HPDE6-E6E7 (cell line): Measurements from ENCODE around the gene TTC23L.
A peak's percentile ranks its signal among the peaks of the same experiment; 100 is the strongest.
"Not testable (repeated sequence)": the region's sequence is repeated elsewhere in the genome, so short reads cannot be mapped to it uniquely, and the experiment has no call there.

Source experiments
- DNase-seq: peaks from one replicate; pipeline ENCODE4 v3.0.0; 2011; ENCODE audit warnings: missing footprints; ENCODE audit errors: extremely low spot score

The TTC23L gene, protein sequence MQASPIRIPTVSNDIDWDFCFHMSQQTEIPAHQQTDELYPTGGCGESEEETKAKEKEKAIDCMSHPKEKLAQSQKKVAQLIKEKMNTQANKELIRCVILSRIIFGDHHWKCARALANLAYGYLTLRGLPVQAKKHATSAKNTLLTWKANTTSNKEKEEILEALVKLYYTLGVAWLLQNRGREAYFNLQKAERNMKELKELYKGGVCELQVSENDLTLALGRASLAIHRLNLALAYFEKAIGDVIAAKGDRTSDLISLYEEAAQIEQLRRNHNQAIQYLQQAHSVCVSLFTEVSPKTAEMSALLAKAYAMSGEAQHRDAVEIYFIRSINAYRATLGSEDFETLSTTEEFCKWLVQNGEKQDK

DNA sequence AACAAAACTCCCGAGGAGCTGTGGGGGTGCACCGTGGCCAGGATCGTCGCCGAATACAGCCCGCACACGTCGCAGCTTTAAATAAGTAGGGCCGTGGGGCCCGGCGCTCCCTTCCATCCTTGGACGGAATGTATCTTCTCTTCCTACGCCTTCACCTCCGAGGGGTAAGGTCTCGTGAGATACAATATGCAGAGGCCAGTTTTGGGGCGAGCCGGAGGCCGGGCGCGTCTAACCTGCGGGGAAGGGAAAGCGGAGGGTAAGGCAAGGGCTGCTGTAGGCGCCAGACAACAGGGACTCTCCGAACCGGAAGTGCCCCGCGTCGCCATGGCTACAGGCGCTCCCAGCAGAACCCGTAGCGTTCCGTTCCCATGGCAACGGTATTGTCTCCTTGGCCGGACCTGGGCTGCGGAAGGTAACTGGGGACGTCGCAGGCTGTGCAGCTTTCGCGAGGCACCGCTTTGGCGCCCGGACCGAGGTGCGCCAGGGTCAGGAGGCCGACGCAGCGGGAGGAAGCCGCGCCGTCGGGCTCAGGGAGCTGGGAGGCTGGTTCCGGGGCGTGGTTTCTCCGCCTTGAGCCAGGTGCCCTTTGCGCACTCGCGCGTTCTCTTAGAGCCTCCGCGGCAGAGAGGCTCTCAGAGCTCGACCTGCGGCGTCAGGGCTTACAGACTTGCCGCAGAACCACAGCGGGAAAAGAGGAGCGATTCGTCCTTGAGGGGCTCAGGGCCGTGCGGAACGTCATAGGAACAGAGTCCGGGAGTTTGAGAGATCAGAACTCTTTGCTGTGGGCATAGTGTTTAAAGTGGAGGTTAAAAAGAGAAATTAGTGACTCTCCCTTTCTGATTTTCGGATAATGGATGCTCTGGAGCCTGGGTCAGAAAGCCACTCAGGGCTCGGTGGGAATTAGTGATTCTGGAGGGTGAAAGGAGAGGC, at the start of gene TTC23L:
TSS of gene TTC23L (plus strand) at position 380 of the 930 bp plus-strand sequence. CDS start 1,508 bp downstream, outside the sequence.
- peak; percentile 85 for DNase-seq

DNA sequence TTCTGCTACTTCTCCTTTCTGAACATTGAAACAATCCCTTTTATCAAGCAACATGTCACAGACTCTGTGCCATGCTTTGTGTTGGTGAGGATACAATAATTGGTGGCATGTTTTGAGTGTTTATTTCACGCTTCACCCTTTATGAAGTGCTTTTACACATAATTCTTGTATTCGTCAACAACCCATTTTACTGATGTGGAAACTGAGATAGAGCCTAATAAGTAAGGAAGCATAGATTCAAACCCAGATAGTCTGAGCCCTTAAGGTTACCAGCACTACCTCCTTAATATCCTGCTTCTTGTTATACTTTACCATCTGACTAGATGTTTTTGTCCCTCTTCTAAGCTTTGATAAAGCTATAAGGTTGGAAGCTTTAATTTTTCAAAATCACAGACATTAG, 49.3 kb upstream of the TTC23L start:
- no peak for DNase-seq

DNA sequence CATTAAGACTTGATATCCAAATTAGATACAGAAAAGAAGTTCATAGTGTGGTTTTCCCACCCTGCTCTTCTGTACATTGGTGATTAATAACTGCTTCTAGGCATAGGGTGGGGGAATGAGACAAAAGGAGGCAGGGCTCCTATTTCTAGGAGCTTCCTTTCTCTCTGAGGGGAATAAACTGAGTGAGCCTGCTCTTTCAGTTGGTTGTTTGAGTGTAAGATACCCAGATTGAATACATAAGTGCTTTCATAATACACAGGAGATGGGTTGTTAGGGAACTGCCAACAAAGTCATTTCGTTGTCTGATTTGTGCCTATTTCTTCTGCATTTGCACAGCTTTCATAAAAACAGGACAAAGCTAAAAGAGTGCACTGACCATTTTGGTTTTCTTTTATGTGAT, 48.9 kb upstream of the TTC23L start:
- DNase-seq = no peak

DNA sequence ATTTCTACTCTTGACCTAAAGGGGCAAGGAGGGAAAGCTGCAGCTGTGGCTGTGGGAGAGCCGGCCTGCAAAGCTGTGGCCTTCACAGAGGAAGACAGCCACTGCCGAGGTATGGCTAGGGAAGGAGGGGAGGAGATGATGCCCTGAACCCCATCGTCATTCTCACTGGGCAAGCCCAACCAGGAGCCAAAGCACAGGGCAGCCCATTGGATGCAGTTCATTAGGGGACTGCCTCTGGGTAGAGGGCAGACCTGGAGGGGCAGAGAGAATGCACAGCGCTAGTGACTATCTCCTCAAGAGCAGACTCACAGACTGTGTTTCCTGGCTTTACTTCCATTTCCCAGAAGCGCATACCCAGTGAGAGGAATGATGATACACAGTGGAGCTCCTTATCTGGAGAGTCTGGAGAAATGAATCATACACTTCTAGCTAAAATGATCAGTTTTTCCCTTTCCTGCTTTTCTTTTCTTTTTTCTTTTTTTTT, 47.2 kb upstream of the TTC23L start:
- no peak for DNase-seq

DNA sequence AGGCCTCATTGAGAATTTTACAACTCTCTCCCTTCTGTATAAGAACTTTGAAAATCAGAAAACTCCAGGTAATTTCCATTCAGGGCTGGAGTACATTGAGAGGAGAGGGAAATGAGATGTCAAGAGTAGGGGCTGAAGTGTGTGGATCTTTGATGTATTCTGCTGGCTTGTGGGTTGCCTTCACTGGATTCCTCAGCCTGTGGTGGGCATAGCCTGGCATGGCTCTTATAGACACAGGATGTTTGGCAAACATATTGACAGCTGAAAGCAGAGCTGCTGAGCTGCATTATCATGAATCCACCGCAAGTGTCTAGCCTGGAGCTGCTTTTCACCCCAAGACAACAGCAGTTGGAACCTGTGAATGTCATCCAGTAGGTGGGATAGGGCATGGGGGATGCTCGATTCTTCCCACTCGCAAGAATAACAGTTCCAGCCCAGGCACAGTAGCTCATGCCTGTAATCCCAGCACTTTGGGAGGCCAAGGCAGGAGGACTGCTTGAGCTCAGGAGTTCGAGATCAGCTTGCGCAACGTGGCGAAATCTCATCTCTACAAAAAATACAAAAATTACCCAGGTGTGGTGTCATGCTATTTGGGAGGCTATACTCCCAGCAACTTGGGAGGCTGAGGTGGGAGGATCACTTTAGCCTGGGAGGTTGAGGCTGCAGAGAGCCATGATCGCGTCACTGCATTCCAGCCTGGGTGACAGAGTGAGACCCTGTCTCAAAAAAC, 36.0 kb upstream of the TTC23L start:
- DNase-seq = no peak

DNA sequence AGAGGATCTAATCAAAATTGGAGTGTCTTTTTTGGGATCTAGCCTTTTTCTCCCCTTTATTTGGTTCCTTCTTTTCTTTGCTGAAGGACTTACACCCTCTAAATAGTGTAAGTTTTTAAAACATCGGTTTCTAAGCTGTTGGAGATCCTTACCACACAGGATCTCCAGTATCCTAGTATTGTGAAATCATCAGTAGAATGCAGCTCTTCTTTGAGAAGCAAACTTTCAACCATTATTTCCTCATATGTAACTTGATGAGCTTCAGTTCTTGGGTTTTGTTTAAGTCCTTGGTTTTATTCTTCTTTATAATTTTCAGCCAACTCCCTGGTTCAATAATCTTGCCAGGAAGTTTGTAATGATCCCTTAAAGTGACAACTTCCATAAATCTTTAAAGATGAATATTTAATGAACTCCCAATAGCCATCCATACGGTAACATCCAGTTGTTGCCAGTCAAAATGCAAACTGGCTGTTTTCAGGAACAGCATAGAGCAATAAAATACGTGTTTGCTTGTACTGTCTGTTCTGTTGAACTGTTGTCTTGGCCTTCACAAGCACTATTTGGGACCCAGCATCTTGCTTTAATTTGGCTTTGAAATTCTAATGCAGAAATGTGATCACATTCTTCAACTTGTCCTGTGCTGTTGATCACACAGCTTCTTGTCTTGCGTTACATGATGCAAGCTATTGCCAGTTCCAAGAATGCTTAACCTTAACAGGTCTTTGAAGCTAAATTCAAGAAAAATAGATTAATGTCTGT, 34.8 kb upstream of the TTC23L start:
- no peak for DNase-seq

DNA sequence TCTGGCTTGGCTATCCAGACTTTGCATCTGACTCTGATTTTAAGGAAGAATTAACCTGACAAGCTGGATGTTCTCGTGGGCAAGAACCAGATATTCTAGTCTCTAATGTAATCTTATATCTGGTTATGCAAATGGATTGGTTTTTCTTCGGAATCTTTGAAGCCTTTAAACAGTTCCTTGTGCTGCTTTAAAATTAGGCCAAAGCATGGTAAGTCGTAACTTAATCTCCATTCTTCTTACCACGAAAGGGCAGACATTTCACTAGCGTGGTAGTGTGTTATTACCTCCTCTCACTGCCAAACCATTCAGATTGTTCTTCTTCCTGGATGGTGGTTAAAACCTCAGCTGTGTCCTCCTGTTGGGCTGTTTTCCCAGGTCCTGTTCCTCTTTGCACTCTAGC, 34.1 kb upstream of the TTC23L start:
- DNase-seq = no peak

DNA sequence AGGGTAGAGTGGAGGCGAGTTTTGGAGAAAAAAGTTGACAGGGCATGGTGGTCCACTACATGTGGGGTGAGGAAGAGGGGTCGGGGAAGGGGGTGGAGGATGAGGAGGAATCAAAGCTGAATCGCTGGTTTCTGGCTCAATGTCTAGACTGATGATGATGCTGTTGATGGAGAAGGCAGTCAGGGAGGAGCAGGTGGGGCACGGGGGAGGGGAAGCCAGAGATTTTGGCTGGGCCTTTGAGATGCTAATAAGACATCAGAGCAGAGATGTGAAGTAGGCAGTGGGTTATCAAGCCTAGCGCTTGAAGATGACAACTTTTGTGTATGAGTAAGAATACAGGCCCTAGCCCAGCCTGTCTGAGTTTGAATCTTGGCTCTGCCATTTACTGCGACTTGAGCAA, 32.4 kb upstream of the TTC23L start:
- DNase-seq = no peak

DNA sequence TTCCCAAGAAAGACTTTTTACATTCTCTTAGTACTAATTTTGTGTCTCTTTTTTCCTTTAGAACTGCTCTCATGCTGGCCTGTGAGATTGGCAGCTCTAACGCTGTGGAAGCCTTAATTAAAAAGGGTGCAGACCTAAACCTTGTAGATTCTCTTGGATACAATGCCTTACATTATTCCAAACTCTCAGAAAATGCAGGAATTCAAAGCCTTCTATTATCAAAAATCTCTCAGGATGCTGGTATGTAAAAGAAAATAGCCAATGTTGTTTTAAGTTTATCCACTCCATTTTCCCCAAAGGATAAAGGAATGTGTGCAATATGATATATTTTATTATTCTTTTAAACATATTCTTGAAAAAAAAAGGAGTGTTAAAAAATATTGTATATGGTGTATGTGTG, 27.3 kb upstream of the TTC23L start:
- no peak for DNase-seq

DNA sequence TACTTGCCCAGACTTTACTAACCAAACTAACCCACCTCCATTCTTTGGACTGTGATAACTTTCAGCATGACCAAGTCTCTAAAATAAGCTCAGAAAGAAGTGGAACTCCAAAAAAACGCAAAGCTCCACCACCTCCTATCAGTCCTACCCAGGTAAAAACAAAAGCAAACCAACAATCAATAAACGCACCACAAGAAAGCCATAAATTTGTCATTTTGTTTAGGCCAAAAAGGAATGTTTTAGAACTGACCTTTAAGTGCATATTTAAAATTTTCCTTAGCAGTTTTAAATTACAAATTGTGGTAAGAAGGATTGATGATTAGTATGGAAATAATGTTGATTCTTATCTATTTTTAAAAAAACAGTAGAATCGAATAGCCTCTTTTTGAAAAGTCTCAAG, 25.5 kb upstream of the TTC23L start:
- no peak for DNase-seq

DNA sequence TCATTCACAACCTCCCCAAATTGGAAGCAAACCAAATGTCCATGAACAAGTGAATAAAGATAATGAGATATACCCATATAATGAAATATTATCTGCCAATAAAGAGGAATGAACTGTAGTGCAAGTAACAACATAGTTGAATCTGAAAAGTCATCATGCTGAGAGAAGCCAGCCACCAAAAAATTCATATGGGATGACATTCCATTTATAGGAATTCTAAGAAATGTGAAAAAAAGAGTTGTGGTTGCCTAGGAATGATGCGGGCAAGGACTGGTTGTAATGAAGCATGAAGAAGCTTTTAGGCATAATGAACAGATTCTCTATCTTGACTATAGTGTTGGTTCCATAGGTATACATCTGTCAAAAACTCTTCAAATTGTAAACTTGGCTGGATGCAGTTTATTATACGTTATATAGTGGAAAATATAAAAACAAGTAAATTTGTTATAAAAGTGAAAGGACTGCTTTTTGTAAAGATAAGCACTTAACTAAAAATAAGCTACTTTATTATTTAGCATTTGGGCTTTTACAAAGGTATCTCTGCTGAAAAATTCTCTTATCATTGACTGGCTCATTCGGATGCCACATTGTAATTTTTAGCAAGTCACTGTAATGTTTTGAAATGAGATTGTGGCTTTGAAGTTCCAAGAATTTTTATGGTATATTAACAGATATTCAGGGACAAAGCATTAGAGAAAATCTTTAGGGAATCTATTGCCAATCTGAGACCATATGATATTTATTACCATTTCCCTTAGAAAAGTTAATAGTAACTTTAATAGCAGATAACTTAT, 21.2 kb upstream of the TTC23L start:
- DNase-seq = no peak

DNA sequence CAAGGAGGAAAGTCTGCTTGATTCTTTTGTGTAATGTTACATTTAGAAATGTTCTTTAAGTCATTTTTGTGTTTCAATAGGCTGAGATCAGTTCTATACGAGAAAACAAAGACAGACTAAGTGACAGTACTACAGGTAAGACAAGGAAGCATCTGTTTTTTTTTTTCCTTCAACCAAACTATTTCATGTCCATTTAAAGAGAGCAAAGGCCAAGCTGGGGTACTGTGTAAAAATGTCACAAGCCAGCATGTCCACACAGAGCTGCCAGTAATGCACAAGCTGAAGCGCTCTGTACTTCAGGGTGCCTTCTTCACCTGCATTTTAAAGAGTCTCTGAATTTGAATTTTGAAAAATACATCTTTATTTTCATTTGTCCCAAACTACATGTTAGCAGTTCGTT, 20.2 kb upstream of the TTC23L start:
- no peak for DNase-seq

DNA sequence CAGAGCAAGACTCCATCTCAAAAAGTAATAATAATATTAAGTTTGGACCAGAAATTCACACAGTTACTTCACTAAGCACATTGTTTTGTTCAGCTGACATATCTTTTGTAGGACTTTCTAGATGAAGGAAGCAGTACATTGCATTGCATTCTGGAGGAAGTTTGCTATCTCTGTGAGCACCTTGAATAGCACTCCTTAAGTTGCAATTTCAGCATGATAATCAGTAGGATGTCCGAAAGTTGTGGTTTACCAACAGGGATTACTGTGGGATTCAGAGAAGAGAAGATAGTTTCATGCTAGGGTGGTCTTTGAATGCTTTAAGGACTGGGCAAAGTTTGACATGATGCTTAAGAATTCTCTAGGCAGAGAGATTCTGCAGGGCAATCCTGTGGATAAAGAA, 18.4 kb upstream of the TTC23L start:
- DNase-seq = no peak

DNA sequence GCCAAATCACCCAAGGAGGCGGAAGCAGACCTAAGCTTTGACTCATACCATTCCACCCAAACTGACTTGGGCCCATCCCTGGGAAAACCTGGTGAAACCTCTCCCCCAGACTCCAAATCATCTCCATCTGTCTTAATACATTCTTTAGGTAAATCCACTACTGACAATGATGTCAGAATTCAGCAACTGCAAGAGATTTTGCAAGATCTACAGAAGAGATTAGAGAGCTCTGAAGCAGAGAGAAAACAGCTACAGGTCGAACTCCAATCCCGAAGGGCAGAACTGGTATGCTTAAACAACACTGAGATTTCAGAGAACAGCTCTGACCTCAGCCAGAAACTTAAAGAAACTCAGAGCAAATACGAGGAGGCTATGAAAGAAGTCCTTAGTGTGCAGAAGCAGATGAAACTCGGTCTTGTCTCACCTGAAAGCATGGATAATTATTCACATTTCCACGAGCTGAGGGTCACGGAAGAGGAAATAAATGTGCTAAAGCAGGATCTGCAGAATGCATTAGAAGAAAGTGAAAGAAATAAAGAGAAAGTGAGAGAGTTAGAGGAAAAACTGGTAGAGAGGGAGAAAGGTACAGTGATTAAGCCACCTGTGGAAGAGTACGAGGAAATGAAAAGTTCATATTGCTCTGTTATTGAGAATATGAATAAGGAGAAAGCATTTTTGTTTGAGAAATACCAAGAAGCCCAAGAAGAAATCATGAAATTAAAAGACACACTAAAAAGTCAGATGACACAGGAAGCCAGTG, 15.8 kb upstream of the TTC23L start:
- DNase-seq = no peak

DNA sequence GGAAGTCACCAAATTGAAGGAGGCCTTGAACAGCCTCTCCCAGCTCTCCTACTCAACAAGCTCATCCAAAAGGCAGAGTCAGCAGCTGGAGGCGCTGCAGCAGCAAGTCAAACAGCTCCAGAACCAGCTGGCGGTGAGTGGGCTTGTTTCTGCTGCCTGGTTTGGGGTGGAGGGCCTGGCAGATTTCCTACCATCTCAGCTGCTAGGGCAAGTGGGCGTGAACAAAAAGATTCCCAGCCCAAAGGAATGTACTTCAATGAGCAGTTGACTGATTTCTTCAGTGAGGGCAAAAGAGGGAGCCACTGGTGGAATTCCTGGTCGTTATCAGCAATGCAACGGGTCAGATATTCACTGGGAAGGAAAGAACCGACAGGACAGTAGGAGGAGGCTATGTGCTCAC, 12.6 kb upstream of the TTC23L start:
- no peak for DNase-seq

DNA sequence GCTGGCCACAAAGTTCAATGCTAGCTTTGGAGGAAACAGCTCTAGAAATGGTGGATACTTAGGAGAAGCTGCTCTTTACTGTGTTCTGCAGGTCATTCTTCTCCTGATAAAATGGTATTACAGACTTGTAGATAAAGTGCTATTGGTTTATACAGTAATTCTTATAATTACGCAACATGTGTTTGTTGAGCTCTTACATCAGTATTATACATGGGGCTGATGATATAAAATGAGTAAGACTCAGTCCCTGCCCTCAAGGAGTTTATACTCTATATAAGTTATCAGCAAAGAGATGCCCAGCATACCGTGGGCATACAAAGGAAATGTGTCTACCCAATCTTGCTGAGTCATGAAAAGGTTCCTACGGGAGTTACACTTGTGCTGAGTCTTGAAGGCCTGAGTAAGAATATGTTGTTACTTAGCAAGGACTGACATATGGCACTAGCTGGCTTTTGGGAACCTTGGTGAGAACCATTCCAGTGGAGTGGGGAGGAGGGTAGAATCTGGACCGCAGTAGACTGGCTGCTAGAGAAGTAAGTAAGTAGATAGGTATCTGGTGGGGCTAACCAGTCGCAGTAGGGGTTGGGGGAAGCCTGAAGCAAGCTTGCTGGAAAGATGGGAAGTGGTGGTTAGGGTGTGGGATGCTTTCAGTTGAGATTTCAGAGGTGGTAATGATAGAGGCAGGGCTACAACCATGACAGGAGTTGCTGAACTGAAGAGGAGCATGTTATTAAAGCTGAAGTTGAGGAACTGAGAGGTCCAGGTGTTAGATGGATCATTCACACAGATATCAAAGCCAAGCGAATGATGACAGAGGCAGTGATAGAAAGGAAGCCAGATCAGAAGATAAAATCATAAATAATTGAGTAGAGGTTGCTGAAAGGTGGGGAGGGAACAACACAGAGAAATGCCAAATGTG, 11.1 kb upstream of the TTC23L start:
- DNase-seq = no peak

DNA sequence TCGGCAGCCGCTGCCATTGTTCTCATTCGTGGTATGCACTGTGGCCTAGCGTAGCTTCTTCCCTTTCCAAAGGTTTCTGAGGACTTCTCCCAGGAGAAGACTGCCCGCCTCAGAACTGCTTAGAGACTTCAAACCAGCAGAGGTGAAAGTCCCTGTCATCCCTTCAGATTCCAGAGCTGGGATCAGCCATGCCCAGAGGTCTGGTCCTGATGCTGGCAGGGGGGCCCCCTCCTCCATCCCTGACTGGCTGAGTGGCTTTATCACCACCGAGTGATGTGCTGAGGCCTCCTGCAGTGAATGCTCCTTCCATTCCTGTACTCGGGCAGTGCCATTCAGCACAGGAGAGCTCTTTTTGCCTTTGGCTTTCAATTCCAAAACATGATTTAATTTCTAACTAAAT, 8.1 kb upstream of the TTC23L start:
- not testable (repeated sequence) for DNase-seq

DNA sequence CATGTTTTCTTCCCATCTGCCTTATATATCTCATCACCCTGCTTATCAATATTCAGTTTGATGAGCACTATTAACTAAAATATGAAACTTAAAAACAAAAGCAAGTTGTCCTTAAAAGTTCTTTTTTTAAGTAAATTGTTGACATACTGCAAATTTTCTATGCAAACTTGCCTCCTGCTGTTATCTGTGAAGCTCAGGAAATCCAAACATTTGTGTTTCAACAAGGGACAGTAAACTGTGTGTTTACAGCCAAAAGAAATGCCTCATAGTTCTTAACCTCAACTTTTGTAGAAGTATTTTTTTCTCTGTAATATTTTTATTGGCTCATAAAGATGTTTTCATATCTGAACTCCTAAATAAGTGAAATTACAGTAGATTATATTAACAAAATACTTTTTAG, 7.7 kb upstream of the TTC23L start:
- DNase-seq = no peak

DNA sequence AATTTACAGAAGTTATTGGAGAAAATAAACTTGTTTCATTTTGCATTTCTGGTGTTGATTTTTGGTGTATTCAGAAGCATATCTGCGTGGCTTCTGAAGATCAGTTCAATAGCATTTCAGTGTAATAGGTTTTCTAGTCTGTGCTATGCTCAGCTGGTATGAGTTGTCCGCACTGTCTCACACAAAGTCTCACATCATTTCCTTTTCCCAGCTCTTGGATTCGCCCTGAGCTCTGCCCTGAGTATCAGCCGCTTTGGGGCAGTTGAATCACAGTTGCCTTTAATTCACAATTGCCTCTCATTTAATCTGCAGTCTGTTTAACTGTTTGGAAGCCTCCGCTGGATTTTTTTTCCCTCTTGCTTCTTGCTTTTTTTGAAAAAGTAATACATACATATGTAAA, 6.4 kb upstream of the TTC23L start:
- DNase-seq = no peak
